DMS153 treated with DMSO at 0.1 percent for 48 hours (cell line): ENCODE results near the gene C9orf85.
"Not testable (repeated sequence)": the region's sequence is repeated elsewhere in the genome, so short reads cannot be mapped to it uniquely, and the experiment has no call there.

Experiments
- DNase-seq: peaks from one replicate; lab custom pipeline; 2025; ENCODE audit not compliant: unreplicated experiment; lab: John Stamatoyannopoulos, UW

C9orf85 gene

GRCh38 chr9:71987471-71988371 is 76.3 kb downstream of the C9orf85 start:
- DNase-seq, result no peak

GRCh38 chr9:71990466-71990865 is 79.0 kb downstream of the C9orf85 start:
- DNase-seq, result no peak

GRCh38 chr9:72005451-72005850 is 94.0 kb downstream of the C9orf85 start:
- no peak for DNase-seq

GRCh38 chr9:72006501-72006900 is 95.1 kb downstream of the C9orf85 start:
- DNase-seq, result no peak

GRCh38 chr9:72007726-72008125 is 96.3 kb downstream of the C9orf85 start:
- DNase-seq, result not testable (repeated sequence)

GRCh38 chr9:72012646-72013045 is 101.2 kb downstream of the C9orf85 start:
- no peak for DNase-seq

- no peak for DNase-seq
Measured at GRCh38 chr9:72013292-72013760, 101.9 kb downstream of the C9orf85 start.

- no peak for DNase-seq
Measured at GRCh38 chr9:72022841-72023240, 111.4 kb downstream of the C9orf85 start.
